ENCODE data around the gene EVA1B.

DNA sequence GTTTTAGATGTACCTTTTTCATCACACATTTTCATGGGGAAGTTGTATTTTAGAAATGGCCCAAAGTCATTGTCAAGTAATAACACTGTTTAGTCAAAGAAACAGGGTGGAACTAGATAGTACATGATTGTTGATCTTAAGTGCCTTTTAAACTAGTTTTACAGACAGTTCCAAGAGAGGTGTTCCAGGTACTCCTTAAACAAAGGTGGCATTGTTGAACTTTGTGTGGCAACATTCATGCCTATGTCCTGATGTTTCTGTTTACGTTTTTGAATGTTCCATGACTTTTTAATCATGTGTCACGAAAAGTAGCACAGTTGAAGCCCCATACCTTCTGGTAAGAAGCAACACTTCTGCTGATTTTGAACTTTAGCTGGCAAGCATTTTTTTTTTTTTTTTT is 26.4 kb downstream of the EVA1B start:
- TF ChIP-seq ZNF274 (IDR thresholded peaks at IDR 0.05; ENCODE audit: low read depth, low read length): no peak
- no peak for TF ChIP-seq YY1 (IDR thresholded peaks at IDR 0.05; ENCODE audit: insufficient read depth, insufficient read length)

Measured in NT2/D1 (cell line).